Type B pancreatic cell (in vitro differentiated cells): ENCODE data around the gene PARD3B. TPM values are rescaled to one million over a fixed set of nuclear protein-coding genes. Genes with fewer than 3 reads are reported as not detected.
"Not testable (repeated sequence)": the region's sequence is repeated elsewhere in the genome, so short reads cannot be mapped to it uniquely, and the experiment has no call there.

Experiments
- DNase-seq: peaks from one replicate; pipeline ENCODE4 v3.0.0; 2021; ENCODE audit warnings: mixed read lengths; ENCODE audit not compliant: unreplicated experiment; ENCODE audit errors: extremely low spot score
- H3K27ac Mint-ChIP-seq: 2 replicates; pipeline ENCODE4 v1.8.0; 2021; ENCODE audit warnings: mild to moderate bottlenecking, mixed read lengths
- H3K27me3 Mint-ChIP-seq: 2 replicates; pipeline ENCODE4 v1.8.0; 2021; ENCODE audit warnings: mixed read lengths
- H3K36me3 Mint-ChIP-seq: 2 replicates; pipeline ENCODE4 v1.8.0; 2021; ENCODE audit warnings: mixed read lengths
- H3K4me1 Mint-ChIP-seq: one replicate; pipeline ENCODE4 v1.8.0; 2021; ENCODE audit warnings: mixed read lengths; ENCODE audit not compliant: unreplicated experiment
- H3K4me3 Mint-ChIP-seq: 2 replicates; pipeline ENCODE4 v1.8.0; 2021; ENCODE audit warnings: mild to moderate bottlenecking, mixed read lengths
- H3K9me3 Mint-ChIP-seq: 2 replicates; pipeline ENCODE4 v1.8.0; 2021; ENCODE audit warnings: mixed read lengths
- total RNA-seq: library from RNA; stranded (reverse); gene quantifications from 2 replicates; pipeline ENCODE4 v1.2.1, GENCODE V29; 2021; ENCODE audit warnings: low replicate concordance
- TF ChIP-seq, protein P1 (sequence below): fragments of 200-600 bp; sonication (generic); conservative IDR thresholded peaks from 2 replicates; pipeline ENCODE4 v1.5.0; 2021; ENCODE audit warnings: antibody characterized with exemption, mild to moderate bottlenecking

PARD3B gene
- total RNA-seq, 1 donor from 2014 or later = 15.9 TPM

- DNase-seq = no peak
- TF ChIP-seq, protein P1, sequence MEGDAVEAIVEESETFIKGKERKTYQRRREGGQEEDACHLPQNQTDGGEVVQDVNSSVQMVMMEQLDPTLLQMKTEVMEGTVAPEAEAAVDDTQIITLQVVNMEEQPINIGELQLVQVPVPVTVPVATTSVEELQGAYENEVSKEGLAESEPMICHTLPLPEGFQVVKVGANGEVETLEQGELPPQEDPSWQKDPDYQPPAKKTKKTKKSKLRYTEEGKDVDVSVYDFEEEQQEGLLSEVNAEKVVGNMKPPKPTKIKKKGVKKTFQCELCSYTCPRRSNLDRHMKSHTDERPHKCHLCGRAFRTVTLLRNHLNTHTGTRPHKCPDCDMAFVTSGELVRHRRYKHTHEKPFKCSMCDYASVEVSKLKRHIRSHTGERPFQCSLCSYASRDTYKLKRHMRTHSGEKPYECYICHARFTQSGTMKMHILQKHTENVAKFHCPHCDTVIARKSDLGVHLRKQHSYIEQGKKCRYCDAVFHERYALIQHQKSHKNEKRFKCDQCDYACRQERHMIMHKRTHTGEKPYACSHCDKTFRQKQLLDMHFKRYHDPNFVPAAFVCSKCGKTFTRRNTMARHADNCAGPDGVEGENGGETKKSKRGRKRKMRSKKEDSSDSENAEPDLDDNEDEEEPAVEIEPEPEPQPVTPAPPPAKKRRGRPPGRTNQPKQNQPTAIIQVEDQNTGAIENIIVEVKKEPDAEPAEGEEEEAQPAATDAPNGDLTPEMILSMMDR = no peak
- Mint-ChIP-seq H3K27me3 (no peaks in the 10 kb centered on the region), H3K4me1 (peaks cover 19% of the 10 kb centered on the region), H3K36me3 (no peaks in the 10 kb centered on the region), H3K4me3 (no peak overlapping the region), H3K27ac (no peak overlapping the region), H3K9me3 (peaks cover 5% of the 10 kb centered on the region)
Observed at GRCh38 chr2:205484764-205485163, 939.5 kb downstream of the PARD3B start.

GRCh38 chr2:205493528-205493927, 948.3 kb downstream of the PARD3B start:
- H3K4me3 Mint-ChIP-seq, H3K4me1 Mint-ChIP-seq, H3K27ac Mint-ChIP-seq, H3K27me3 Mint-ChIP-seq, DNase-seq, H3K36me3 Mint-ChIP-seq, H3K9me3 Mint-ChIP-seq: not testable (repeated sequence)

DNA sequence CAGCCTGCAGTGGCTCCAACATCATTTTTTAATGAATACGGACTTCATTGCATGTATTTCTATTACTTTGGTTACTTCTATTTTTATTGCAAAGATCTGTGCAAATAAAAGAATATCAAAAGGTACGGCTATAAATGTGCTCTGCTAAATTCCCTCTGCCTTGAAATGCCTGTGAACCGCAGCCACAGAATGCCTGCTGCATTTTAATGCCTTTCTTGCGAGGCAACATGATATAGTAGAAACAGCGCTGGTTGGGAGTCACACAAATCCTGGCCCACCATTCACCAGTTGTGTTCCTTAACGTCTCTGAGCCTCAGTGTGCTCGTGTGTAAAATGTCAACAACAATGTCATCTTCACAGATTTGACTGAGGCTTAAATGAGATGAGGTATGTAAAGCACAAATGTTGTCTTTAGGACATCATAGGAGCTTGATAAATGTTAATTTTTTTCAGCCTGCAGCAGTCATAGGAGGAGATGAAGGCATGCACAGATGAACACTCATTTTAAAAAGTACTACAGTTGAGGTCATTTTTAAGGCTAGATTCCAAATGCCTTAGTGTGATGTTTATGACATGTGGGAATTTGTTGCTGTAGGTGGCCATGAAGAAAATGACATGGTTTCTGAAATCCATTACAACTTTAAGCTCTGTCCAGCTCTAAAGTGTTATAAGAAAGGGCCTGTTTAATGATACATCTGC, 949.4 kb downstream of the PARD3B start:
- DNase-seq = no peak
- TF ChIP-seq, protein P1 = no peak
- H3K4me3 Mint-ChIP-seq = no peak overlapping the region
- H3K9me3 Mint-ChIP-seq = no peaks in the 10 kb centered on the region
- H3K27me3 Mint-ChIP-seq = no peaks in the 10 kb centered on the region
- no peak overlapping the region for H3K27ac Mint-ChIP-seq
- H3K4me1 Mint-ChIP-seq = peaks cover 6% of the 10 kb centered on the region
- peaks cover 2% of the 10 kb centered on the region for H3K36me3 Mint-ChIP-seq

GRCh38 chr2:205495819-205496218, 950.5 kb downstream of the PARD3B start:
- Mint-ChIP-seq H3K9me3 (no peaks in the 10 kb centered on the region), H3K4me1 (peaks cover 6% of the 10 kb centered on the region), H3K4me3 (no peak overlapping the region), H3K36me3 (peaks cover 4% of the 10 kb centered on the region), H3K27ac (no peak overlapping the region), H3K27me3 (no peaks in the 10 kb centered on the region)
- TF ChIP-seq, protein P1 = no peak
- no peak for DNase-seq

GRCh38 chr2:205496370-205496769, 951.1 kb downstream of the PARD3B start:
- no peak for DNase-seq
- Mint-ChIP-seq H3K4me1 (peaks cover 6% of the 10 kb centered on the region), H3K27me3 (no peaks in the 10 kb centered on the region), H3K36me3 (peaks cover 4% of the 10 kb centered on the region), H3K4me3 (no peak overlapping the region), H3K27ac (no peak overlapping the region), H3K9me3 (no peaks in the 10 kb centered on the region)
- TF ChIP-seq, protein P1 = peak; percentile 36

DNA sequence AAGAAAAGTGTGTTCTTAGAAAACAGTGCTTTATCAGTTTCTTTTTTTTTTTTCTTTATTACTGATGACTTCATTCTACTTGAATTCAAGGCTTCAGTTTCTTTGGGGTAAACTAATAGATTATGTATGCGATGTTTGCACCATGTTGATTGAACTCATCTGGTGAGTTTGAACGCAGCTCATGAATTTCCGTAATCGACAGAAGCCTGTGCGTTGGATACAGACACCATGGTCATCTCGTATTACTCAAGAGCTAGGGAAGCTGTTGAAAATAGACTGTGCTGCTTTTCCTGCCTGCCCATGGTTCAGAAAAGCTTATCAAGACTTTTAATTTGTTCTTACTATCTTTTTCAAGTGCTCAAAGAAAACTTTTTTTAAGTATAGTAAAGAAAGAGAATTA, 951.5 kb downstream of the PARD3B start:
- DNase-seq = no peak
- Mint-ChIP-seq H3K4me1 (peaks cover 6% of the 10 kb centered on the region), H3K9me3 (no peaks in the 10 kb centered on the region), H3K4me3 (no peak overlapping the region), H3K27me3 (no peaks in the 10 kb centered on the region), H3K27ac (no peak overlapping the region), H3K36me3 (peaks cover 4% of the 10 kb centered on the region)
- TF ChIP-seq, protein P1 = no peak
